WTC11 (cell line): ENCODE results near the gene MITF. TPM values are rescaled to one million over a fixed set of nuclear protein-coding genes. Genes with fewer than 3 reads are reported as not detected.

Source experiments
- ATAC-seq: fragments of 200-7000 bp; cut with Tn5 transposase; 2 replicates; pipeline ENCODE4 v1.10.0; 2021; ENCODE audit warnings: mild to moderate bottlenecking, moderate library complexity
- CTCF ChIA-PET: fragments of 300-600 bp; sonication (Branson Sonifier 250); formaldehyde crosslinking; loops from one replicate; lab custom pipeline; 2021; ENCODE audit warnings: antibody characterized with exemption; lab: Charles Lee
- POLR2A ChIA-PET: fragments of 350-600 bp; sonication (Branson Sonifier 250); formaldehyde crosslinking; loops from one replicate; lab custom pipeline; 2021; ENCODE audit warnings: antibody characterized with exemption; lab: Charles Lee
- DNase-seq: peaks from one replicate; pipeline ENCODE4 v3.0.0; 2021; ENCODE audit warnings: low spot score
- H3K27ac Mint-ChIP-seq: 2 replicates; pipeline ENCODE4 v1.8.0; 2021; ENCODE audit warnings: mixed read lengths
- H3K27me3 Mint-ChIP-seq: 2 replicates; pipeline ENCODE4 v1.8.0; 2021; ENCODE audit warnings: low read depth, mild to moderate bottlenecking, moderate library complexity, mixed read lengths
- H3K36me3 Mint-ChIP-seq: 2 replicates; pipeline ENCODE4 v1.8.0; 2021; ENCODE audit warnings: mixed read lengths
- H3K4me1 Mint-ChIP-seq: 2 replicates; pipeline ENCODE4 v1.8.0; 2022; ENCODE audit warnings: mixed read lengths
- H3K4me3 Mint-ChIP-seq: 2 replicates; pipeline ENCODE4 v1.8.0; 2021; ENCODE audit warnings: mild to moderate bottlenecking, moderate library complexity, mixed read lengths
- H3K9me3 Mint-ChIP-seq: 2 replicates; pipeline ENCODE4 v1.8.0; 2021; ENCODE audit warnings: mixed read lengths
- AFF4 ChIP-seq: sonication (generic); formaldehyde crosslinking; IDR thresholded peaks from 2 replicates; pipeline ENCODE4 v1.8.1; 2023; ENCODE audit warnings: mild to moderate bottlenecking, missing genetic modification reagents, borderline replicate concordance
- ATF1 ChIP-seq: sonication (generic); formaldehyde crosslinking; IDR thresholded peaks from 2 replicates; pipeline ENCODE4 v1.8.1; 2023; ENCODE audit warnings: mild to moderate bottlenecking, moderate library complexity, missing genetic modification reagents
- ATF3 ChIP-seq: sonication (generic); formaldehyde crosslinking; conservative IDR thresholded peaks from 2 replicates; pipeline ENCODE4 v1.8.1; 2022; ENCODE audit warnings: mild to moderate bottlenecking, missing genetic modification reagents
- CDX4 ChIP-seq: fragments of 250-450 bp; sonication (Bioruptor Pico); IDR thresholded peaks from 2 replicates; pipeline ENCODE4 v1.9.0; 2021; ENCODE audit warnings: moderate library complexity, mild to moderate bottlenecking, inconsistent platforms, borderline replicate concordance
- CREB1 ChIP-seq: sonication (generic); formaldehyde crosslinking; IDR thresholded peaks from 2 replicates; pipeline ENCODE4 v1.8.0; 2023; ENCODE audit warnings: mild to moderate bottlenecking, missing genetic modification reagents
- CREM ChIP-seq: sonication (generic); formaldehyde crosslinking; IDR thresholded peaks from 2 replicates; pipeline ENCODE4 v1.8.1; 2022; ENCODE audit warnings: mild to moderate bottlenecking, missing genetic modification reagents, moderate library complexity
- E2F1 ChIP-seq: sonication (generic); formaldehyde crosslinking; IDR thresholded peaks from 2 replicates; pipeline ENCODE4 v1.8.0; 2022; ENCODE audit warnings: mild to moderate bottlenecking, missing genetic modification reagents
- ELF4 ChIP-seq: sonication (generic); formaldehyde crosslinking; IDR thresholded peaks from 2 replicates; pipeline ENCODE4 v1.8.1; 2022; ENCODE audit warnings: low read depth, mild to moderate bottlenecking, moderate library complexity, missing genetic modification reagents
- ERG ChIP-seq: fragments of 250-450 bp; sonication (Bioruptor Pico); IDR thresholded peaks from 2 replicates; pipeline ENCODE4 v1.8.0; 2021; ENCODE audit warnings: mild to moderate bottlenecking
- ESRRA ChIP-seq: sonication (generic); formaldehyde crosslinking; IDR thresholded peaks from 2 replicates; pipeline ENCODE4 v1.8.1; 2022; ENCODE audit warnings: mild to moderate bottlenecking, missing genetic modification reagents, borderline replicate concordance
- HMGA2 ChIP-seq: fragments of 250-450 bp; sonication (Bioruptor Pico); IDR thresholded peaks from 2 replicates; pipeline ENCODE4 v1.4.0; 2021; ENCODE audit warnings: mild to moderate bottlenecking, moderate library complexity
- NR2C2 ChIP-seq: sonication (generic); formaldehyde crosslinking; IDR thresholded peaks from 2 replicates; pipeline ENCODE4 v1.8.0; 2022; ENCODE audit warnings: mild to moderate bottlenecking, missing genetic modification reagents
- RELA ChIP-seq: sonication (generic); formaldehyde crosslinking; IDR thresholded peaks from 2 replicates; pipeline ENCODE4 v1.8.1; 2022; ENCODE audit warnings: missing genetic modification reagents, mild to moderate bottlenecking, borderline replicate concordance
- SOX15 ChIP-seq: fragments of 250-450 bp; sonication (Bioruptor Pico); IDR thresholded peaks from 2 replicates; pipeline ENCODE4 v1.9.0; 2021; ENCODE audit warnings: mild to moderate bottlenecking
- TEAD1 ChIP-seq: sonication (generic); formaldehyde crosslinking; IDR thresholded peaks from 2 replicates; pipeline ENCODE4 v1.8.0; 2022; ENCODE audit warnings: mild to moderate bottlenecking, missing genetic modification reagents
- ZNF425 ChIP-seq: fragments of 250-450 bp; sonication (Bioruptor Pico); conservative IDR thresholded peaks from 2 replicates; pipeline ENCODE4 v1.9.0; 2021; ENCODE audit warnings: mild to moderate bottlenecking
- ZNF671 ChIP-seq: fragments of 250-450 bp; sonication (Bioruptor Pico); IDR thresholded peaks from 2 replicates; pipeline ENCODE4 v1.8.0; 2021; ENCODE audit warnings: mild to moderate bottlenecking
- total RNA-seq: library from RNA; stranded (reverse); gene quantifications from 3 replicates; pipeline ENCODE4 v1.2.3, GENCODE V29; 2021
- TF ChIP-seq, protein P1 (sequence below): sonication (generic); formaldehyde crosslinking; IDR thresholded peaks from 2 replicates; pipeline ENCODE4 v1.8.0; 2022; ENCODE audit warnings: mild to moderate bottlenecking, missing genetic modification reagents

MITF gene
- total RNA-seq, 1 experiment from 2014 or later = 1.3 TPM

DNA sequence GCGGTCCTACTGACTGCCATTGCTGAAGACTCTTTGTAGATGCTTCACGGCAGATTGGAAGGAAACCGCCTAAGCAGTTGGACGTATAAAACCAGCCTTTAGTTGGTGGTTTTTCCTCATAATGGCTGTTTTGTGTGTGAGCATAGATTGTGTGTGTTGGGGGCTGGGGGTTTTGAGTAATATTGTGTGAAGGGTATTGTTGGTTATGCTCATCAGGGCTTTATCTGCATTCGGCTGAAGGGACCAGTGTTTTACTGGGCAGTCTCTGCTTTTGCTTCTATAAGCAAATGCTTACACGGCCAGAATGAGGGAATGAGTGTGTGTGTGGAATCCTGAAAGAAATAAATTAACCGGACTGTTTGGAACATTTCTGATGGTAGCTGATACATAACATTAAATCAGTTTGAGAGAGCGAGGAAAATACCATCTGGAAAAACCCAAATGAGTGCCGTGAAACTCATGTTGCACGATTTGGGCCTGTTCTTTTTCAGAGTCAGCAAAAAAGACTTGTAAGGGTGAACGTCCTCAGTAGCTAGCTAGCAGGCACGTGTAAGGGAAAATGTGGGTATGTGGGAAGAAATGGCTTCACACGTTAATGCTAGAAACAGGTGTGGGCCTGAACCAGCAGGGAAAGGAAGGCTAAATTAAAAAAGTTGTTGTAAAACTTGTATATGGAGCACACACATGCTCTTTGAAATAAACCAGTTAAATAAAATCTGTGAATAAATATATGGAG lies 1.9 kb downstream of the MITF start:
- Mint-ChIP-seq H3K4me3 (peak overlapping the region; percentile 80; the same call in 1 of the 2 replicates), H3K27ac (no peak overlapping the region), H3K27me3 (peaks cover 46% of the 10 kb centered on the region), H3K4me1 (peaks cover 27% of the 10 kb centered on the region), H3K9me3 (no peaks in the 10 kb centered on the region), H3K36me3 (no peaks in the 10 kb centered on the region)
- DNase-seq (no peak), ATAC-seq (no peak)
- POLR2A ChIA-PET = no interaction called here
- CTCF ChIA-PET = no interaction called here
- TF ChIP-seq SOX15 = no peak
- TF ChIP-seq AFF4 (CRISPR knock-in tag) = no peak
- TF ChIP-seq HMGA2 = no peak
- TF ChIP-seq CREB1 (CRISPR knock-in tag) = no peak
- TF ChIP-seq, protein P1, sequence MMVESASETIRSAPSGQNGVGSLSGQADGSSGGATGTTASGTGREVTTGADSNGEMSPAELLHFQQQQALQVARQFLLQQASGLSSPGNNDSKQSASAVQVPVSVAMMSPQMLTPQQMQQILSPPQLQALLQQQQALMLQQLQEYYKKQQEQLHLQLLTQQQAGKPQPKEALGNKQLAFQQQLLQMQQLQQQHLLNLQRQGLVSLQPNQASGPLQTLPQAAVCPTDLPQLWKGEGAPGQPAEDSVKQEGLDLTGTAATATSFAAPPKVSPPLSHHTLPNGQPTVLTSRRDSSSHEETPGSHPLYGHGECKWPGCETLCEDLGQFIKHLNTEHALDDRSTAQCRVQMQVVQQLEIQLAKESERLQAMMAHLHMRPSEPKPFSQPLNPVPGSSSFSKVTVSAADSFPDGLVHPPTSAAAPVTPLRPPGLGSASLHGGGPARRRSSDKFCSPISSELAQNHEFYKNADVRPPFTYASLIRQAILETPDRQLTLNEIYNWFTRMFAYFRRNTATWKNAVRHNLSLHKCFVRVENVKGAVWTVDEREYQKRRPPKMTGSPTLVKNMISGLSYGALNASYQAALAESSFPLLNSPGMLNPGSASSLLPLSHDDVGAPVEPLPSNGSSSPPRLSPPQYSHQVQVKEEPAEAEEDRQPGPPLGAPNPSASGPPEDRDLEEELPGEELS (CRISPR knock-in tag) = no peak
- no peak for TF ChIP-seq TEAD1 (CRISPR knock-in tag)
- no peak for TF ChIP-seq ATF3 (CRISPR knock-in tag)
- no peak for TF ChIP-seq CDX4 (CRISPR knock-in tag)
- no peak for TF ChIP-seq CREM
- TF ChIP-seq ELF4 (CRISPR knock-in tag) = no peak
- no peak for TF ChIP-seq NR2C2 (CRISPR knock-in tag)
- no peak for TF ChIP-seq ZNF425
- TF ChIP-seq ATF1 (CRISPR knock-in tag) = no peak
- no peak for TF ChIP-seq ESRRA (CRISPR knock-in tag)
- TF ChIP-seq E2F1 = no peak
- TF ChIP-seq ERG (CRISPR knock-in tag) = no peak
- no peak for TF ChIP-seq ZNF671
- TF ChIP-seq RELA (CRISPR knock-in tag) = no peak
